ENCODE data around the gene LITAFD. TPM values are rescaled to one million over a fixed set of nuclear protein-coding genes. Genes with fewer than 3 reads are reported as not detected.
"Not testable (repeated sequence)": the region's sequence is repeated elsewhere in the genome, so short reads cannot be mapped to it uniquely, and the experiment has no call there.

LITAFD gene
- total RNA-seq, 1 experiment from 2014 or later: not detected

GRCh38 chr16:8915722-8916301 is 33.7 kb downstream of the LITAFD start:
- H3K27me3 ChIP-seq (ENCODE audit: insufficient read depth, low read depth): no peaks in the 10 kb centered on the region
- no peak for DNase-seq
- ChIA-PET CTCF (interaction anchor here (0.9 kb wide), 1 partner anchor 93 kb away, joined by 3 read pairs; no protein-coding TSS in a partner anchor), POLR2A (ENCODE audit: unreplicated experiment) (no interaction called here)
- TF ChIP-seq CTCF (conservative IDR thresholded peaks at IDR 0.05): no peak
- TF ChIP-seq EZH2 (IDR thresholded peaks at IDR 0.05; ENCODE audit: low read depth): no peak
- H3K9me2 ChIP-seq (ENCODE audit: insufficient read depth): no peaks in the 10 kb centered on the region
- H3K9me3 ChIP-seq (ENCODE audit: insufficient read depth, low read depth): no peaks in the 10 kb centered on the region
- no peak overlapping the region for H3K4me2 ChIP-seq
- intact Hi-C loops (cut with micrococcal nuclease; ENCODE audit: unreplicated experiment): no loop called here
- H3K79me2 ChIP-seq (ENCODE audit: low read depth): peaks cover 25% of the 10 kb centered on the region
- H3K4me3 ChIP-seq: no peak overlapping the region
- peaks cover 33% of the 10 kb centered on the region for H3K4me1 ChIP-seq (replicated peaks; ENCODE audit: insufficient read depth)
- H2AFZ ChIP-seq: no peak overlapping the region
- BruUV-seq (replicated peaks): no TSS peak
- peaks cover 42% of the 10 kb centered on the region for H3F3A ChIP-seq (ENCODE audit: insufficient read depth, low read depth)
- H3K36me3 ChIP-seq (ENCODE audit: low read depth): peaks cover 20% of the 10 kb centered on the region; the same call in 1 of the 2 replicates
- H4K20me1 ChIP-seq (ENCODE audit: insufficient read depth): peaks cover 3% of the 10 kb centered on the region; the same call in 1 of the 2 replicates
- H3K27ac ChIP-seq: no peak overlapping the region

- TF ChIP-seq CTCF (conservative IDR thresholded peaks at IDR 0.05) (no peak), EZH2 (IDR thresholded peaks at IDR 0.05; ENCODE audit: low read depth) (no peak)
- H4K20me1 ChIP-seq (ENCODE audit: insufficient read depth): 0 out of 2 replicates have a peak, but pooled peaks cover 6% of the 10 kb centered on the region
- no peak overlapping the region for H3K4me2 ChIP-seq
- H3K4me3 ChIP-seq: no peak overlapping the region
- ChIA-PET POLR2A (ENCODE audit: unreplicated experiment) (interaction anchor here (0.6 kb wide), 1 partner anchor 48 kb away, joined by 11 read pairs; the partner anchor contains the start of gene CARHSP1), CTCF (interaction anchor here (0.9 kb wide), 1 partner anchor 92 kb away, joined by 3 read pairs; no protein-coding TSS in a partner anchor)
- no peaks in the 10 kb centered on the region for H3K27me3 ChIP-seq (ENCODE audit: insufficient read depth, low read depth)
- peaks cover 17% of the 10 kb centered on the region for H3K79me2 ChIP-seq (ENCODE audit: low read depth)
- H3K27ac ChIP-seq: no peak overlapping the region
- intact Hi-C loops (cut with micrococcal nuclease; ENCODE audit: unreplicated experiment): no loop called here
- H3F3A ChIP-seq (ENCODE audit: insufficient read depth, low read depth): peaks cover 34% of the 10 kb centered on the region
- no peaks in the 10 kb centered on the region for H3K9me2 ChIP-seq (ENCODE audit: insufficient read depth)
- no peak overlapping the region for H2AFZ ChIP-seq
- H3K9me3 ChIP-seq (ENCODE audit: insufficient read depth, low read depth): no peaks in the 10 kb centered on the region
- no TSS peak for BruUV-seq (replicated peaks)
- H3K36me3 ChIP-seq (ENCODE audit: low read depth): peaks cover 16% of the 10 kb centered on the region; the same call in 1 of the 2 replicates
- peaks cover 25% of the 10 kb centered on the region for H3K4me1 ChIP-seq (replicated peaks; ENCODE audit: insufficient read depth)
- DNase-seq: no peak
Measured at GRCh38 chr16:8916541-8917225, 34.5 kb downstream of the LITAFD start.

GRCh38 chr16:8917336-8917735 is 35.2 kb downstream of the LITAFD start:
- H3K4me3 ChIP-seq; H3K27ac ChIP-seq; H4K20me1 ChIP-seq (ENCODE audit: insufficient read depth); H3K27me3 ChIP-seq (ENCODE audit: insufficient read depth, low read depth); H2AFZ ChIP-seq; BruUV-seq (replicated peaks); intact Hi-C loops (cut with micrococcal nuclease; ENCODE audit: unreplicated experiment); H3K9me3 ChIP-seq (ENCODE audit: insufficient read depth, low read depth); DNase-seq; H3K9me2 ChIP-seq (ENCODE audit: insufficient read depth); H3K4me2 ChIP-seq; POLR2A ChIA-PET (ENCODE audit: unreplicated experiment): not testable (repeated sequence)
- Histone ChIP-seq H3K4me1 (replicated peaks; ENCODE audit: insufficient read depth) (peaks cover 18% of the 10 kb centered on the region), H3K36me3 (ENCODE audit: low read depth) (peaks cover 17% of the 10 kb centered on the region; the same call in 1 of the 2 replicates), H3K79me2 (ENCODE audit: low read depth) (peaks cover 15% of the 10 kb centered on the region), H3F3A (ENCODE audit: insufficient read depth, low read depth) (peaks cover 28% of the 10 kb centered on the region)
- CTCF ChIA-PET: interaction anchor here (0.7 kb wide), 1 partner anchor 72 kb away, joined by 3 read pairs; no protein-coding TSS in a partner anchor
